H9 (cell line): ENCODE data around the gene PMEL. TPM values are rescaled to one million over a fixed set of nuclear protein-coding genes. Genes with fewer than 3 reads are reported as not detected.

ENCODE experiments used
- DNase-seq: peaks from one replicate; pipeline ENCODE4 v3.0.0-alpha.2; 2017
- H2AFZ ChIP-seq: one replicate; pipeline ENCODE4 v1.6.1; 2013; ENCODE audit warnings: mild to moderate bottlenecking, low read length, control low read depth, moderate library complexity
- H2AK5ac ChIP-seq: 2 replicates; pipeline ENCODE4 v1.6.1; 2013; ENCODE audit warnings: low read length, control low read depth, mixed read lengths; ENCODE audit not compliant: insufficient read length
- H2BK120ac ChIP-seq: one replicate; pipeline ENCODE4 v1.6.1; 2013; ENCODE audit warnings: low read depth, mild to moderate bottlenecking, low read length, control low read depth, inconsistent platforms; ENCODE audit not compliant: poor library complexity, severe bottlenecking
- H2BK12ac ChIP-seq: 2 replicates; pipeline ENCODE4 v1.6.1; 2013; ENCODE audit warnings: low read length, control low read depth, mixed read lengths, low read depth; ENCODE audit not compliant: insufficient read length
- H2BK15ac ChIP-seq: 2 replicates; pipeline ENCODE4 v1.6.1; 2013; ENCODE audit warnings: low read depth, low read length, control low read depth
- H2BK20ac ChIP-seq: one replicate; pipeline ENCODE4 v1.6.1; 2013; ENCODE audit warnings: low read depth, mild to moderate bottlenecking, low read length, control low read depth, inconsistent platforms; ENCODE audit not compliant: poor library complexity, severe bottlenecking
- H2BK5ac ChIP-seq: 2 replicates; pipeline ENCODE4 v1.6.1; 2013; ENCODE audit warnings: low read length, control low read depth, mixed read lengths; ENCODE audit not compliant: insufficient read length
- H3K14ac ChIP-seq: 2 replicates; pipeline ENCODE4 v1.6.1; 2013; ENCODE audit warnings: low read length, control low read depth; ENCODE audit not compliant: insufficient read depth
- H3K18ac ChIP-seq: 2 replicates; pipeline ENCODE4 v1.6.1; 2013; ENCODE audit warnings: low read depth, mild to moderate bottlenecking, mixed read lengths, low read length, control low read depth; ENCODE audit not compliant: insufficient read length
- H3K23ac ChIP-seq: 2 replicates; pipeline ENCODE4 v1.6.1; 2013; ENCODE audit warnings: low read length, control low read depth, mixed read lengths, low read depth; ENCODE audit not compliant: insufficient read length
- H3K23me2 ChIP-seq: 2 replicates; pipeline ENCODE4 v1.6.1; 2013; ENCODE audit warnings: low read depth, mild to moderate bottlenecking, mixed read lengths, low read length, control low read depth; ENCODE audit not compliant: insufficient read length, poor library complexity, severe bottlenecking
- H3K27ac ChIP-seq: 2 replicates; pipeline ENCODE4 v1.5.1; 2013; ENCODE audit warnings: low read length, control low read depth, mixed read lengths, low read depth; ENCODE audit not compliant: insufficient read length
- H3K27me3 ChIP-seq: 2 replicates; pipeline ENCODE4 v1.6.1; 2013; ENCODE audit warnings: low read length, control low read depth, inconsistent platforms; ENCODE audit not compliant: insufficient read depth
- H3K4ac ChIP-seq: 2 replicates; pipeline ENCODE4 v1.6.1; 2013; ENCODE audit warnings: low read depth, mild to moderate bottlenecking, control low read depth, inconsistent platforms, low read length, moderate library complexity
- H3K4me1 ChIP-seq: 2 replicates; pipeline ENCODE4 v1.6.1; 2013; ENCODE audit warnings: low read length, control low read depth, inconsistent platforms; ENCODE audit not compliant: insufficient read depth
- H3K4me2 ChIP-seq: 2 replicates; pipeline ENCODE4 v1.6.1; 2013; ENCODE audit warnings: low read length, control low read depth, mixed read lengths; ENCODE audit not compliant: insufficient read length, insufficient read depth
- H3K56ac ChIP-seq: 2 replicates; pipeline ENCODE4 v1.6.1; 2013; ENCODE audit warnings: low read depth, mild to moderate bottlenecking, mixed read lengths, low read length, control low read depth; ENCODE audit not compliant: insufficient read length
- H3K79me1 ChIP-seq: 2 replicates; pipeline ENCODE4 v1.6.1; 2013; ENCODE audit warnings: low read depth, mild to moderate bottlenecking, moderate library complexity, low read length, control low read depth, inconsistent platforms; ENCODE audit not compliant: insufficient read depth, poor library complexity, severe bottlenecking
- H3K79me2 ChIP-seq: 2 replicates; pipeline ENCODE4 v1.6.1; 2013; ENCODE audit warnings: low read length, control low read depth, inconsistent platforms; ENCODE audit not compliant: insufficient read depth
- H3K9ac ChIP-seq: 2 replicates; pipeline ENCODE4 v1.6.1; 2013; ENCODE audit warnings: low read length, control low read depth, mixed read lengths; ENCODE audit not compliant: insufficient read length; ENCODE audit errors: extremely low read depth
- H3K9me3 ChIP-seq: one replicate; pipeline ENCODE4 v1.6.1; 2013; ENCODE audit warnings: low read depth, low read length, inconsistent platforms; ENCODE audit not compliant: control insufficient read depth
- H3T11ph ChIP-seq: one replicate; pipeline ENCODE4 v1.6.1; 2013; ENCODE audit warnings: mild to moderate bottlenecking, low read length, control low read depth, inconsistent platforms
- H4K20me1 ChIP-seq: one replicate; pipeline ENCODE4 v1.6.1; 2013; ENCODE audit not compliant: control insufficient read depth, insufficient read length, insufficient read depth
- H4K5ac ChIP-seq: 2 replicates; pipeline ENCODE4 v1.6.1; 2013; ENCODE audit warnings: low read depth, mild to moderate bottlenecking, mixed read lengths, low read length, control low read depth; ENCODE audit not compliant: insufficient read length
- H4K8ac ChIP-seq: replicated peaks from 2 replicates; pipeline ENCODE4 v1.6.1; 2013; ENCODE audit warnings: low read length, control low read depth, mixed read lengths, low read depth; ENCODE audit not compliant: insufficient read length
- H4K91ac ChIP-seq: 2 replicates; pipeline ENCODE4 v1.6.1; 2013; ENCODE audit warnings: low read depth, mild to moderate bottlenecking, moderate library complexity, mixed read lengths, low read length, control low read depth; ENCODE audit not compliant: insufficient read length
- H3K27ac Mint-ChIP-seq, 3 experiments: 2 replicates in 2 of 3; 3 replicates in 1 of 3; pipeline ENCODE4 v1.8.0; 2020 to 2021; ENCODE audit warnings: mixed read lengths in 3 of 3, mild to moderate bottlenecking in 1 of 3, moderate library complexity in 1 of 3
- H3K27me3 Mint-ChIP-seq: 2 replicates; pipeline ENCODE4 v1.8.0; 2021; ENCODE audit warnings: low read depth, mild to moderate bottlenecking, moderate library complexity, mixed read lengths
- H3K36me3 Mint-ChIP-seq, 3 experiments: 2 replicates in 2 of 3; 3 replicates in 1 of 3; pipeline ENCODE4 v1.8.0; 2020 to 2021; ENCODE audit warnings: low read depth in 3 of 3, mixed read lengths in 3 of 3; ENCODE audit not compliant: insufficient read depth in 1 of 3
- H3K4me1 Mint-ChIP-seq, 2 experiments: 2 replicates each; pipeline ENCODE4 v1.8.0; 2020; ENCODE audit warnings: mixed read lengths in 2 of 2
- H3K4me3 Mint-ChIP-seq, 2 experiments: 2 replicates in 1 of 2; 3 replicates in 1 of 2; pipeline ENCODE4 v1.8.0; 2020 to 2021; ENCODE audit warnings: mild to moderate bottlenecking in 2 of 2, mixed read lengths in 2 of 2, moderate library complexity in 1 of 2
- H3K9me3 Mint-ChIP-seq, 2 experiments: 2 replicates in 1 of 2; 3 replicates in 1 of 2; pipeline ENCODE4 v1.8.0; 2020; ENCODE audit warnings: mild to moderate bottlenecking in 2 of 2, mixed read lengths in 2 of 2, moderate library complexity in 1 of 2
- WGBS: extraction: QIAGEN DNeasy Blood & Tissue Kit; methylation state at CpG from one replicate; pipeline ENCODE4 v1.1.7; 2013; ENCODE audit warnings: missing lambda C conversion rate, low lambda C conversion rate, mixed read lengths; ENCODE audit not compliant: insufficient read length; ENCODE audit errors: extremely low coverage; 5-methylcytosine and 5-hydroxymethylcytosine counted together
- total RNA-seq: library from RNA; stranded (reverse); gene quantifications from 2 replicates; pipeline ENCODE4 v1.2.1, GENCODE V29; 2021
- TF ChIP-seq, protein P1 (sequence below): fragments of 200-600 bp; sonication (generic); conservative IDR thresholded peaks from 3 replicates; pipeline ENCODE4 v1.8.0; 2021; ENCODE audit warnings: antibody characterized with exemption, mild to moderate bottlenecking

PMEL gene
- total RNA-seq, 1 experiment from 2014 or later: 72.6 TPM

DNA sequence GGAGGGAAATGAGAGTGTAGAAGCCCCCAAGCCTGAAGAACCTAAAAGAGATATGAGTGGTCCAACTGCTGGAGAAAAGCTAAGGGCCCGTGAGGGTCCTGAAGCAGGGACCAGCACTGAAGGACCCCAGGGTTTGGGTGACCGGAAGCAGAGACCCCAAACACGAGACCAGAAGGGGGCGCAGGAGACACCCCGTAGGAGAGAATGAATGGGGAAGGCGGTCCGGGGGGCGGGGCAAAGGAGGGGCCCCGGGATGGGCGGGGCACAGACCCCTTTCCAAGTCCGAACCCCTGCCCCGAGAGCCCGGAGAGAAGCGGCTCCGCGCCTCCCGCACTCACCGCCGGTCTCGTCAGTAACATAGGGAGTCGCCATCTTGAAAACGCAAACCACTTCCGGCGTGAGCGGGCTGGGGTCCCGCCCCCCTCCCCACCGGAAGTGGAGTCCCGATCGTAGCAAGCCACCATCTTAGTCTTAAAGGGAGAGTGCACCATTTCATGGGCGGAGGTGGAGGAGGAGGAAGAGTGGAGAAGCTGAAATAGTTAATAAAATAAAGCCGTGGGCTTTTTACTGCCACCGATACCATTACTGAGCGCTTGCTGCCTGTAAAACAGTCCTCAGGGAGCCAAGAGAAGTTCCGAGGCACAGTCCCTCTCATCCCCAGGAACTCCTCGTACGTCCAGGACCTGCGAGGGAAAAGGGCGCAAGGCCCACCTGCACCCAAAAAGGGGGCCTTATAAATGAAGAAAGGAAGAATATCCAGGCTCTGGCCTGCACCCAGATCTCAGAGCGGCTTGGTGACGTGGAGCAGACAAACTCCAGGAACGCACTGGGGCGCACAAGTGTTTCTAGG lies 38.9 kb downstream of the PMEL start:
- TF ChIP-seq, protein P1, sequence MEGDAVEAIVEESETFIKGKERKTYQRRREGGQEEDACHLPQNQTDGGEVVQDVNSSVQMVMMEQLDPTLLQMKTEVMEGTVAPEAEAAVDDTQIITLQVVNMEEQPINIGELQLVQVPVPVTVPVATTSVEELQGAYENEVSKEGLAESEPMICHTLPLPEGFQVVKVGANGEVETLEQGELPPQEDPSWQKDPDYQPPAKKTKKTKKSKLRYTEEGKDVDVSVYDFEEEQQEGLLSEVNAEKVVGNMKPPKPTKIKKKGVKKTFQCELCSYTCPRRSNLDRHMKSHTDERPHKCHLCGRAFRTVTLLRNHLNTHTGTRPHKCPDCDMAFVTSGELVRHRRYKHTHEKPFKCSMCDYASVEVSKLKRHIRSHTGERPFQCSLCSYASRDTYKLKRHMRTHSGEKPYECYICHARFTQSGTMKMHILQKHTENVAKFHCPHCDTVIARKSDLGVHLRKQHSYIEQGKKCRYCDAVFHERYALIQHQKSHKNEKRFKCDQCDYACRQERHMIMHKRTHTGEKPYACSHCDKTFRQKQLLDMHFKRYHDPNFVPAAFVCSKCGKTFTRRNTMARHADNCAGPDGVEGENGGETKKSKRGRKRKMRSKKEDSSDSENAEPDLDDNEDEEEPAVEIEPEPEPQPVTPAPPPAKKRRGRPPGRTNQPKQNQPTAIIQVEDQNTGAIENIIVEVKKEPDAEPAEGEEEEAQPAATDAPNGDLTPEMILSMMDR: peak; percentile 87
- Mint-ChIP-seq H3K27ac (peak overlapping the region; percentile 99), H3K36me3 (peaks cover 10 to 31% (median 26%) of the 10 kb centered on the region in 3 experiments; a peak in 6 of 7 replicates), H3K27me3 (peaks cover 8% of the 10 kb centered on the region), H3K4me3 (peak overlapping the region; percentile 96 to 99), H3K4me1 (peaks cover 39 to 42% of the 10 kb centered on the region in 2 experiments), H3K9me3 (no peaks in the 10 kb centered on the region; a peak in 1 of 5 replicates)
- H3K4ac ChIP-seq: no peak overlapping the region; the same call in 1 of the 2 replicates
- H3K4me1 ChIP-seq: peaks cover 6% of the 10 kb centered on the region; the same call in 1 of the 2 replicates
- peaks cover 14% of the 10 kb centered on the region for H3K23me2 ChIP-seq
- no CpG with 5 or more reads among the region's 42 CpGs for WGBS
- H2AK5ac ChIP-seq: no peak overlapping the region
- peak overlapping the region; percentile 78 for H2BK5ac ChIP-seq
- H2BK20ac ChIP-seq: no peak overlapping the region
- no peaks in the 10 kb centered on the region for H4K20me1 ChIP-seq
- H3K14ac ChIP-seq: peak overlapping the region; percentile 95
- DNase-seq: peak; percentile 96
- no peaks in the 10 kb centered on the region for H3K27me3 ChIP-seq
- no peak overlapping the region for H2BK120ac ChIP-seq
- peak overlapping the region; percentile 80 for H3K27ac ChIP-seq
- H2BK15ac ChIP-seq: no peak overlapping the region
- no peaks in the 10 kb centered on the region for H3K9me3 ChIP-seq
- H3K79me2 ChIP-seq: peaks cover 29% of the 10 kb centered on the region; the same call in 1 of the 2 replicates
- no peak overlapping the region for H3K56ac ChIP-seq
- H4K8ac ChIP-seq: no peak overlapping the region
- no peak overlapping the region for H4K91ac ChIP-seq
- H3K4me2 ChIP-seq: peak overlapping the region; percentile 90
- peak overlapping the region; percentile 47 for H2BK12ac ChIP-seq
- peaks cover 6% of the 10 kb centered on the region for H3K79me1 ChIP-seq
- H2AFZ ChIP-seq: no peak overlapping the region
- no peak overlapping the region for H3T11ph ChIP-seq
- peak overlapping the region; percentile 68 for H3K18ac ChIP-seq
- no peak overlapping the region for H4K5ac ChIP-seq
- peak overlapping the region; percentile 98 for H3K9ac ChIP-seq
- H3K23ac ChIP-seq: no peak overlapping the region
